Measurements from ENCODE around the gene MTPN. TPM values are rescaled to one million over a fixed set of nuclear protein-coding genes. Genes with fewer than 3 reads are reported as not detected.

MTPN gene
- total RNA-seq, 1 donor from 2014 or later, result 120 TPM

DNA sequence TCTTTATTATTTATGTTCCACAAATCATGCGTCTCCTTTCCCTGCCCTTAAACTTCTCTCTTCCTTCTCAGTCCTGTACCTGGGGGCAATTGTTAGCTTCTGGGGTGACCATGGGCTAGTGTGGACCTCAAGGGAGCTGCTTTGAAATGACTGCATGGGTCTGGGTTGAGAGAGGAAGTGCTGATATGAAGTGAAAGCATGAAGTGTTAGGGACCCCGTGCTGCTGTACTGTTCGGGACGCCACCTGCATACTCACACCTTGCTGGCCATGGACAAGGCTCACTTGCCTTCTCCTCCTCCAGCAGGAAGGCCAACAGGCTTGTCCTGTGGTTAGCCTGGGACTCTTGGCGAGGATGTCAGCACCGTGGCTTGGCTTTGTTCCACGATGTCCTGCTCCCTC, 56.7 kb downstream of the MTPN start:
- TF ChIP-seq, protein P1, sequence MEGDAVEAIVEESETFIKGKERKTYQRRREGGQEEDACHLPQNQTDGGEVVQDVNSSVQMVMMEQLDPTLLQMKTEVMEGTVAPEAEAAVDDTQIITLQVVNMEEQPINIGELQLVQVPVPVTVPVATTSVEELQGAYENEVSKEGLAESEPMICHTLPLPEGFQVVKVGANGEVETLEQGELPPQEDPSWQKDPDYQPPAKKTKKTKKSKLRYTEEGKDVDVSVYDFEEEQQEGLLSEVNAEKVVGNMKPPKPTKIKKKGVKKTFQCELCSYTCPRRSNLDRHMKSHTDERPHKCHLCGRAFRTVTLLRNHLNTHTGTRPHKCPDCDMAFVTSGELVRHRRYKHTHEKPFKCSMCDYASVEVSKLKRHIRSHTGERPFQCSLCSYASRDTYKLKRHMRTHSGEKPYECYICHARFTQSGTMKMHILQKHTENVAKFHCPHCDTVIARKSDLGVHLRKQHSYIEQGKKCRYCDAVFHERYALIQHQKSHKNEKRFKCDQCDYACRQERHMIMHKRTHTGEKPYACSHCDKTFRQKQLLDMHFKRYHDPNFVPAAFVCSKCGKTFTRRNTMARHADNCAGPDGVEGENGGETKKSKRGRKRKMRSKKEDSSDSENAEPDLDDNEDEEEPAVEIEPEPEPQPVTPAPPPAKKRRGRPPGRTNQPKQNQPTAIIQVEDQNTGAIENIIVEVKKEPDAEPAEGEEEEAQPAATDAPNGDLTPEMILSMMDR (conservative IDR thresholded peaks at IDR 0.05; ENCODE audit: low read depth, low read length), result no peak
- no peak for DNase-seq (ENCODE audit: low read depth)
- H3K4me3 ChIP-seq (ENCODE audit: low read depth, low read length), result no peak overlapping the region

DNA sequence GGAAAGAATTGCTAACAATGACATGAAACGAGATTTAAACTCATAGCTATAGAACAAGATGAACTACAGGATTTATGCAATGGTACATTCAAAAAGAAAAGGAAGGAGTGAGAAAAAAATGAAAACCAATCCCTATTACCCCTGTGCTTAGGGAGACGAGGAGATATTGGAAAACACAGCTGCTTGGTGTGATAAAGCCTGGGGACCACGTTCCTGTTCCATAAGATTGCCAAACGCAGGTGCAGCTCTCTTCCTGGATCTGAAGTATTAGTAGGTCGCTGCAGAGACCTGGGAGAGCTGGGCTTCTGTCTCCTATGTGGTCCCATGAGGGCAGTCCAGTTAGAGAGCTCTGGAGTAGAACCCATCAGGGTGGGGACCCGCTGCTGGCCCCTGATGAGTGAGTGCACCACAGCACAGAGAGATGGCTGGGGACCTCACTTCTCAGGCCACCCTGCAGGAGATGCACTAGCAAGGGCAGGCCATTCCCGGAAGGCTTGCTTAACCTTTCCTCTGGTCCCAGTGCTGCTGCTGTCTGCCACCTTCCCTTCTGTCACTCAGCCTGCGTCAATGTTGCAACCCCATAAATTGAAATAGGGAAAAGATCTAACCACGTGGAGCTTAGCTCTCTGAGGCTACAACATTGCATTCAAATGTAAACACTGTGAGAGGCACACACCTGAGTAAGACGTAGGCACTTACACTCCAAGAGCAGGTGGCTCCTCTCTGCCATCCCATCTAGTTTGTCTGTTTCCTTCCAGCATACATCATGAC, 57.9 kb downstream of the MTPN start:
- no peak overlapping the region for H3K4me3 ChIP-seq (ENCODE audit: low read depth, low read length)
- DNase-seq (ENCODE audit: low read depth), result no peak
- TF ChIP-seq, protein P1 (conservative IDR thresholded peaks at IDR 0.05; ENCODE audit: low read depth, low read length), result no peak

DNA sequence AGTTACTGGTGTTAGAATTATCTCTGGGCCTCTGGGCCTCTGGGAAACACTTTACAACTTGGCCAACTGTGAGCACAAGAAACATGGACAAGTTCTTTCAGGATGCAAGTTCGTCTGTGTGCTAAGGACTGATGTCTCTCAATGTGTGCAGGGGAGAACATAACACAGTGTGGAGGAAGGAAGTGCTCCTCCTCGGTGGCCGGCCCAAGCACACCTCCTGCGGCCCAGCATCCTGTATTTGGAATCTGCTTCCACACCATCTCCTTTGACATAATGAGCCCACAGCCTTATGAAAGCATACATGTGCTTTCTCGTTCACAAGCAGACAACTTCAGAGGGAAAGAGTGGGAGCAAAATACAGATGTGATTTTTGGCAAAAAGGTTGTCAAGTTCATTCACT, 59.0 kb downstream of the MTPN start:
- TF ChIP-seq, protein P1 (conservative IDR thresholded peaks at IDR 0.05; ENCODE audit: low read depth, low read length), result no peak
- no peak for DNase-seq (ENCODE audit: low read depth)
- no peak overlapping the region for H3K4me3 ChIP-seq (ENCODE audit: low read depth, low read length)

DNA sequence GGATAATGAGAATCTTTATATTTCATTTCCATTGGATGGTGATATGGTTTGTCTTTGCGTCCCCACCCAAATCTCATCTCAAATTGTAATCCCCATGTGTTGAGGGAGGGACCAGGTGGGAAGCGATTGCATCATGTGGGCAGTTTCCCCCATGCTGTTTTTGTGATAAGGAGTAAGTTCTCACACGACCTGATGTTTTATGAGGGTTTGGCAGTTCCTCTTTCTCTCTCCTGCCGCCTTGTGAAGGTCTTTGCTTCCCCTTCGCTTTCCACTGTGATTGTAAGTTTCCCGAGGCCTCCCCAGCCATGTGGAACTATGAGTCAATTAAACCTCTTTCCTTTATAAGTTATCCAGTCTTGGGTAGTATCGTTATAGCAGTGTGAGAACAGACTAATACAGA, 59.4 kb downstream of the MTPN start:
- no peak for DNase-seq (ENCODE audit: low read depth)
- H3K4me3 ChIP-seq (ENCODE audit: low read depth, low read length), result no peak overlapping the region
- TF ChIP-seq, protein P1 (conservative IDR thresholded peaks at IDR 0.05; ENCODE audit: low read depth, low read length), result no peak

DNA sequence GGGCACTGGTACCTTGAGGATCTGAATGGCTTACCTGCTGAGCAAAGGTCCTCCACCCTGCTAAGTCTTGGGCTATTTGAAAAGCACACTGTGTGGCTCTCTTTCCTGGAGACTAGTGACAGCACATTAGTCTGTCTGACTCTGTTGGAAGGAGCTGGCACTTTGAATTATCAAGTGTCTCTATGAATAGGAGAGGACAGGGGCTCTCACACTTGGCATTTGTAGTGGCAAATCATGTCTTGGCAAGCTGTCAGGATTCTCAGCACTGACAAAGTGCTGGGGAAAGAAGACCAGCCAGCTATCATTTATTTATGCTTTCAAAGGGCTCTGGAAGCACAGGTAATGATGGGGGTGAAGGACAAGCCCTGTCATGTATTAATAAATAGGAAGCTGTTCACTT, 62.8 kb downstream of the MTPN start:
- TF ChIP-seq, protein P1 (conservative IDR thresholded peaks at IDR 0.05; ENCODE audit: low read depth, low read length), result no peak
- DNase-seq (ENCODE audit: low read depth), result no peak
- H3K4me3 ChIP-seq (ENCODE audit: low read depth, low read length), result no peak overlapping the region

DNA sequence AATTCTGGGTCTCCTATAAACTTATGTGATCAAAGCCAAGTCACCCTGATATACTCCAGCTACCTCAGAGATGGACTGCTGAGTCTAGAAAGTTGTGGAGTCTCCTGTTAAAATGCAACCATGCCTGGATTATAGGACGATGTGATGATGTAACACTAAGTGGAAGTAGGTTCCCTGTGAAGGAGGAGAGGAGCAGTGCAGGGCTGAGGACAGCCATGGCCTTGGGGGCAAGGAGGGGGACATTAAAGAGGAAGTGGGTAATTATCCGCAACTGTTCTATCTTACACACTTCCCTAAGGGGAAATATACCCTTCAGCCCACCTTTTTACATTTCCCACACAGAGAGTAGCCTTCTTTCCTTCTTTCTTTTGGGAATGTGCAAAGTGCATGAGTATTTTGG, 63.8 kb downstream of the MTPN start:
- DNase-seq (ENCODE audit: low read depth), result no peak
- H3K4me3 ChIP-seq (ENCODE audit: low read depth, low read length), result no peak overlapping the region
- TF ChIP-seq, protein P1 (conservative IDR thresholded peaks at IDR 0.05; ENCODE audit: low read depth, low read length), result no peak

DNA sequence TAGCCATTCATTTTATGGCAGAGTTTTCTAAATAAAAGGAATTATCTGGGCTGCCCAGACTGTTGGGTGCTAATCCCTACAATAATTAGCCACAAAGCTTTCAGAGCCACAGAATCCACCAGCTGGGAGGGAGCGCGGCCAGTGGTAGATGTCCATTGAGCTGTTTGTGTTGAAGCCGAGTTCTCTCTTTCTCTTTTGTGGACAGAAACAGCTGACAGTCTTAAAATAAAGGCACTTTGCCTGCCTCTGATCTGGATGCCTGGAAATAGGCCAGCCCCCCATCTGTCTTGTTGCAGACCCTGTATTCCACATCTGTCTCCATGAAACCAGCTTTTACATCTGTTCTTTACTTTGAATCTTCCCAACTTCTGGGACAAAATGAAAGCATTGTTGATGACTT, 66.1 kb downstream of the MTPN start:
- TF ChIP-seq, protein P1 (conservative IDR thresholded peaks at IDR 0.05; ENCODE audit: low read depth, low read length), result no peak
- DNase-seq (ENCODE audit: low read depth), result no peak
- no peak overlapping the region for H3K4me3 ChIP-seq (ENCODE audit: low read depth, low read length)

Measured in epithelial cell of proximal tubule (primary cell).